ENCODE data around the gene LRIG2. TPM values are rescaled to one million over a fixed set of nuclear protein-coding genes. Genes with fewer than 3 reads are reported as not detected.
"Not testable (repeated sequence)": the region's sequence is repeated elsewhere in the genome, so short reads cannot be mapped to it uniquely, and the experiment has no call there.

The LRIG2 gene
- total and polyA plus RNA-seq, 10 donors: 3.4 to 68.7 (median 22.1) TPM

GRCh38 chr1:113147073-113147625 is 74.2 kb downstream of the LRIG2 start:
- 54 to 64% (median 59%) methylated on average over 3 of the region's 3 CpGs for WGBS, 5 donors
- no peaks in the 10 kb centered on the region for H3K9me3 ChIP-seq
- H3K27ac ChIP-seq: no peak overlapping the region
- H3K36me3 ChIP-seq: no peaks in the 10 kb centered on the region
- intact Hi-C loops (cut with DNase I; ENCODE audit: low total_unique reads): loop anchor here (10.0 kb wide), 1 partner anchor 308 kb away; no protein-coding TSS in a partner anchor
- H3K27me3 ChIP-seq (replicated peaks in 1 of 7): no peaks in the 10 kb centered on the region
- H3K4me1 ChIP-seq: peaks cover 0 to 7% (median 0%) of the 10 kb centered on the region in 6 donors
- no peak overlapping the region for H3K4me3 ChIP-seq
- DNase-seq: no peak
- TF ChIP-seq POLR2AphosphoS5 (IDR thresholded peaks at IDR 0.05) (no peak), POLR2A (IDR thresholded peaks at IDR 0.05) (no peak), CTCF (IDR thresholded peaks at IDR 0.05 in 8 of 11, conservative IDR thresholded peaks at IDR 0.05 in 3 of 11) (no peak)

GRCh38 chr1:113147826-113148225 is 74.8 kb downstream of the LRIG2 start:
- intact Hi-C loops (cut with DNase I; ENCODE audit: low total_unique reads): loop anchor here (10.0 kb wide), 1 partner anchor 307 kb away; no protein-coding TSS in a partner anchor
- peaks cover 0 to 2% (median 0%) of the 10 kb centered on the region in 6 donors for H3K4me1 ChIP-seq
- no peaks in the 10 kb centered on the region for H3K9me3 ChIP-seq
- no peak for DNase-seq
- WGBS, 5 donors: 67 to 74% (median 70%) methylated on average over 4 of the region's 4 CpGs
- H3K27ac ChIP-seq: no peak overlapping the region
- no peaks in the 10 kb centered on the region for H3K36me3 ChIP-seq
- TF ChIP-seq CTCF (IDR thresholded peaks at IDR 0.05 in 8 of 11, conservative IDR thresholded peaks at IDR 0.05 in 3 of 11): no peak
- no peak for TF ChIP-seq POLR2AphosphoS5 (IDR thresholded peaks at IDR 0.05)
- no peaks in the 10 kb centered on the region for H3K27me3 ChIP-seq (replicated peaks in 1 of 7)
- no peak overlapping the region for H3K4me3 ChIP-seq

GRCh38 chr1:113150494-113150893 is 77.5 kb downstream of the LRIG2 start:
- H3K4me1 ChIP-seq; intact Hi-C loops (cut with DNase I; ENCODE audit: low total_unique reads); H3K4me3 ChIP-seq; H3K27me3 ChIP-seq (replicated peaks in 1 of 7); H3K36me3 ChIP-seq; DNase-seq; H3K9me3 ChIP-seq; H3K27ac ChIP-seq: not testable (repeated sequence)
- 88 to 95% (median 89%) methylated on average over 4 of the region's 4 CpGs for WGBS, 5 donors

GRCh38 chr1:113153116-113153803 is 80.3 kb downstream of the LRIG2 start:
- H3K4me1 ChIP-seq: no peaks in the 10 kb centered on the region
- H3K27ac ChIP-seq: no peak overlapping the region
- no peaks in the 10 kb centered on the region for H3K27me3 ChIP-seq (replicated peaks in 1 of 7)
- 83 to 99% (median 89%) methylated on average over 5 of the region's 5 CpGs for WGBS, 5 donors
- peaks cover 0 to 27% (median 15%) of the 10 kb centered on the region in 8 donors for H3K9me3 ChIP-seq
- H3K4me3 ChIP-seq: no peak overlapping the region
- intact Hi-C loops (cut with DNase I; ENCODE audit: low total_unique reads): no loop called here
- no peak for TF ChIP-seq POLR2AphosphoS5 (IDR thresholded peaks at IDR 0.05)
- no peak for DNase-seq
- no peaks in the 10 kb centered on the region for H3K36me3 ChIP-seq

GRCh38 chr1:113156368-113156767 is 83.4 kb downstream of the LRIG2 start:
- H3K27ac ChIP-seq: no peak overlapping the region
- 85 to 97% (median 91%) methylated on average over 1 of the region's 1 CpG for WGBS, 5 donors

GRCh38 chr1:113158743-113159142 is 85.7 kb downstream of the LRIG2 start:
- H3K27me3 ChIP-seq (replicated peaks in 1 of 7); intact Hi-C loops (cut with DNase I; ENCODE audit: low total_unique reads); H3K36me3 ChIP-seq; H3K4me1 ChIP-seq; DNase-seq; H3K27ac ChIP-seq; H3K4me3 ChIP-seq: not testable (repeated sequence)
- H3K9me3 ChIP-seq: peaks cover 0 to 32% (median 19%) of the 10 kb centered on the region in 8 donors
- 78 to 84% (median 82%) methylated on average over 6 of the region's 6 CpGs for WGBS, 5 donors

More at GRCh38 chr1:113156368-113156767, 83.4 kb downstream of the LRIG2 start:
- no peaks in the 10 kb centered on the region for H3K36me3 ChIP-seq
- intact Hi-C loops (cut with DNase I; ENCODE audit: low total_unique reads): no loop called here
- DNase-seq: no peak
- H3K4me3 ChIP-seq: no peak overlapping the region
- no peaks in the 10 kb centered on the region for H3K27me3 ChIP-seq (replicated peaks in 1 of 7)
- no peak for TF ChIP-seq CTCF (IDR thresholded peaks at IDR 0.05 in 8 of 11, conservative IDR thresholded peaks at IDR 0.05 in 3 of 11)
- H3K4me1 ChIP-seq: no peaks in the 10 kb centered on the region
- peaks cover 0 to 32% (median 19%) of the 10 kb centered on the region in 8 donors for H3K9me3 ChIP-seq
